ENCODE data around the gene C16orf90.
A peak's percentile ranks its signal among the peaks of the same experiment; 100 is the strongest.

Gene C16orf90

GRCh38 chr16:3520841-3521240, 25.6 kb upstream of the C16orf90 start:
- no peaks in the 10 kb centered on the region for H3K27me3 Mint-ChIP-seq
- ATAC-seq (ENCODE audit: low read depth) (no peak), DNase-seq (ENCODE audit: low spot score in 2 of 2) (no peak)
- H3K4me3 Mint-ChIP-seq = no peak overlapping the region
- peaks cover 11% of the 10 kb centered on the region for H3K36me3 Mint-ChIP-seq
- H3K9me3 Mint-ChIP-seq = no peaks in the 10 kb centered on the region
- H3K4me1 Mint-ChIP-seq = no peaks in the 10 kb centered on the region
- no peak overlapping the region for H3K27ac Mint-ChIP-seq

- no peaks in the 10 kb centered on the region for H3K4me1 Mint-ChIP-seq
- ATAC-seq (ENCODE audit: low read depth) = no peak
These were observed 25.1 kb upstream of the C16orf90 start for GRCh38 chr16:3520413-3520812.

GRCh38 chr16:3519581-3519980, 24.3 kb upstream of the C16orf90 start:
- Mint-ChIP-seq H3K27me3 (no peaks in the 10 kb centered on the region), H3K4me1 (no peaks in the 10 kb centered on the region), H3K4me3 (no peak overlapping the region), H3K9me3 (no peaks in the 10 kb centered on the region), H3K27ac (peak overlapping the region; percentile 48), H3K36me3 (peaks cover 11% of the 10 kb centered on the region)
- ATAC-seq (ENCODE audit: low read depth) = no peak
- DNase-seq (ENCODE audit: low spot score in 2 of 2) = no peak

More at GRCh38 chr16:3520413-3520812, 25.1 kb upstream of the C16orf90 start:
- Mint-ChIP-seq H3K9me3 (no peaks in the 10 kb centered on the region), H3K4me3 (no peak overlapping the region), H3K36me3 (peaks cover 11% of the 10 kb centered on the region), H3K27me3 (no peaks in the 10 kb centered on the region), H3K27ac (no peak overlapping the region)
- DNase-seq (ENCODE audit: low spot score in 2 of 2) = no peak

- H3K4me1 Mint-ChIP-seq = no peaks in the 10 kb centered on the region
- H3K27me3 Mint-ChIP-seq = no peaks in the 10 kb centered on the region
- no peak overlapping the region for H3K27ac Mint-ChIP-seq
- ATAC-seq (ENCODE audit: low read depth) = no peak
- H3K36me3 Mint-ChIP-seq = peaks cover 11% of the 10 kb centered on the region
- DNase-seq (ENCODE audit: low spot score in 2 of 2) = no peak
- H3K9me3 Mint-ChIP-seq = no peaks in the 10 kb centered on the region
- H3K4me3 Mint-ChIP-seq = no peak overlapping the region
These were observed 23.7 kb upstream of the C16orf90 start for GRCh38 chr16:3518986-3519348.

- ATAC-seq (ENCODE audit: low read depth) (no peak), DNase-seq (ENCODE audit: low spot score in 2 of 2) (no peak)
- Mint-ChIP-seq H3K27ac (no peak overlapping the region), H3K9me3 (no peaks in the 10 kb centered on the region), H3K27me3 (no peaks in the 10 kb centered on the region), H3K36me3 (peaks cover 13% of the 10 kb centered on the region), H3K4me3 (no peak overlapping the region), H3K4me1 (no peaks in the 10 kb centered on the region)
These were observed 23.1 kb upstream of the C16orf90 start for GRCh38 chr16:3518292-3518985.

GRCh38 chr16:3515897-3516296, 20.6 kb upstream of the C16orf90 start:
- H3K27ac Mint-ChIP-seq = no peak overlapping the region
- no peak for DNase-seq (ENCODE audit: low spot score in 2 of 2)
- no peak for ATAC-seq (ENCODE audit: low read depth)
- peaks cover 21% of the 10 kb centered on the region for H3K36me3 Mint-ChIP-seq
- H3K4me1 Mint-ChIP-seq = no peaks in the 10 kb centered on the region
- no peaks in the 10 kb centered on the region for H3K9me3 Mint-ChIP-seq
- H3K4me3 Mint-ChIP-seq = no peak overlapping the region
- no peaks in the 10 kb centered on the region for H3K27me3 Mint-ChIP-seq

- ATAC-seq (ENCODE audit: low read depth) (no peak), DNase-seq (ENCODE audit: low spot score in 2 of 2) (no peak)
- H3K36me3 Mint-ChIP-seq = peaks cover 19% of the 10 kb centered on the region
- no peaks in the 10 kb centered on the region for H3K27me3 Mint-ChIP-seq
- H3K9me3 Mint-ChIP-seq = no peaks in the 10 kb centered on the region
- no peak overlapping the region for H3K27ac Mint-ChIP-seq
- H3K4me1 Mint-ChIP-seq = no peaks in the 10 kb centered on the region
- H3K4me3 Mint-ChIP-seq = no peak overlapping the region
These were observed 19.3 kb upstream of the C16orf90 start for GRCh38 chr16:3514621-3515020.

- Mint-ChIP-seq H3K27me3 (no peaks in the 10 kb centered on the region), H3K27ac (no peak overlapping the region), H3K4me3 (no peak overlapping the region), H3K36me3 (peaks cover 17% of the 10 kb centered on the region), H3K4me1 (no peaks in the 10 kb centered on the region), H3K9me3 (no peaks in the 10 kb centered on the region)
- ATAC-seq (ENCODE audit: low read depth) (no peak), DNase-seq (ENCODE audit: low spot score in 2 of 2) (no peak)
These were observed 18.7 kb upstream of the C16orf90 start for GRCh38 chr16:3513892-3514583.

- Mint-ChIP-seq H3K9me3 (no peaks in the 10 kb centered on the region), H3K36me3 (peaks cover 20% of the 10 kb centered on the region), H3K4me3 (no peak overlapping the region), H3K27ac (no peak overlapping the region), H3K4me1 (no peaks in the 10 kb centered on the region), H3K27me3 (no peaks in the 10 kb centered on the region)
- no peak for ATAC-seq (ENCODE audit: low read depth)
- no peak for DNase-seq (ENCODE audit: low spot score in 2 of 2)
These were observed 16.2 kb upstream of the C16orf90 start for GRCh38 chr16:3511286-3512180.

GRCh38 chr16:3510416-3510815, 15.1 kb upstream of the C16orf90 start:
- DNase-seq (ENCODE audit: low spot score in 2 of 2) (no peak), ATAC-seq (ENCODE audit: low read depth) (no peak)
- no peaks in the 10 kb centered on the region for H3K27me3 Mint-ChIP-seq
- H3K27ac Mint-ChIP-seq = no peak overlapping the region
- peaks cover 21% of the 10 kb centered on the region for H3K36me3 Mint-ChIP-seq
- no peaks in the 10 kb centered on the region for H3K4me1 Mint-ChIP-seq
- no peak overlapping the region for H3K4me3 Mint-ChIP-seq
- no peaks in the 10 kb centered on the region for H3K9me3 Mint-ChIP-seq

GRCh38 chr16:3509470-3509928, 14.2 kb upstream of the C16orf90 start:
- peaks cover 21% of the 10 kb centered on the region for H3K36me3 Mint-ChIP-seq
- no peaks in the 10 kb centered on the region for H3K9me3 Mint-ChIP-seq
- H3K27ac Mint-ChIP-seq = no peak overlapping the region
- H3K27me3 Mint-ChIP-seq = no peaks in the 10 kb centered on the region
- no peak overlapping the region for H3K4me3 Mint-ChIP-seq
- DNase-seq (ENCODE audit: low spot score in 2 of 2) (no peak), ATAC-seq (ENCODE audit: low read depth) (no peak)
- H3K4me1 Mint-ChIP-seq = no peaks in the 10 kb centered on the region

- DNase-seq (ENCODE audit: low spot score in 2 of 2) (no peak), ATAC-seq (ENCODE audit: low read depth) (no peak)
- H3K4me3 Mint-ChIP-seq = no peak overlapping the region
- H3K27ac Mint-ChIP-seq = no peak overlapping the region
- no peaks in the 10 kb centered on the region for H3K9me3 Mint-ChIP-seq
- no peaks in the 10 kb centered on the region for H3K4me1 Mint-ChIP-seq
- H3K27me3 Mint-ChIP-seq = no peaks in the 10 kb centered on the region
- peaks cover 19% of the 10 kb centered on the region for H3K36me3 Mint-ChIP-seq
These were observed 13.4 kb upstream of the C16orf90 start for GRCh38 chr16:3508736-3509135.

GRCh38 chr16:3503523-3503922, 8.2 kb upstream of the C16orf90 start:
- no peaks in the 10 kb centered on the region for H3K27me3 Mint-ChIP-seq
- H3K4me3 Mint-ChIP-seq = no peak overlapping the region
- H3K4me1 Mint-ChIP-seq = peaks cover 16% of the 10 kb centered on the region
- peaks cover 4% of the 10 kb centered on the region for H3K36me3 Mint-ChIP-seq
- no peaks in the 10 kb centered on the region for H3K9me3 Mint-ChIP-seq
- DNase-seq (ENCODE audit: low spot score in 2 of 2) (no peak), ATAC-seq (ENCODE audit: low read depth) (no peak)
- no peak overlapping the region for H3K27ac Mint-ChIP-seq

GRCh38 chr16:3501783-3502400, 6.6 kb upstream of the C16orf90 start:
- H3K36me3 Mint-ChIP-seq = peaks cover 3% of the 10 kb centered on the region
- DNase-seq (ENCODE audit: low spot score in 2 of 2) = no peak
- H3K4me1 Mint-ChIP-seq = peaks cover 16% of the 10 kb centered on the region
- no peak for ATAC-seq (ENCODE audit: low read depth)
- H3K27me3 Mint-ChIP-seq = no peaks in the 10 kb centered on the region
- no peak overlapping the region for H3K27ac Mint-ChIP-seq
- H3K9me3 Mint-ChIP-seq = no peaks in the 10 kb centered on the region
- peak overlapping the region; percentile 24 for H3K4me3 Mint-ChIP-seq
